Measurements from ENCODE around the gene EPC1. TPM values are rescaled to one million over a fixed set of nuclear protein-coding genes. Genes with fewer than 3 reads are reported as not detected.

EPC1 gene
- total and polyA plus RNA-seq, 3 experiments from 2014 or later: 40.9 to 45.3 (median 41.3) TPM

DNA sequence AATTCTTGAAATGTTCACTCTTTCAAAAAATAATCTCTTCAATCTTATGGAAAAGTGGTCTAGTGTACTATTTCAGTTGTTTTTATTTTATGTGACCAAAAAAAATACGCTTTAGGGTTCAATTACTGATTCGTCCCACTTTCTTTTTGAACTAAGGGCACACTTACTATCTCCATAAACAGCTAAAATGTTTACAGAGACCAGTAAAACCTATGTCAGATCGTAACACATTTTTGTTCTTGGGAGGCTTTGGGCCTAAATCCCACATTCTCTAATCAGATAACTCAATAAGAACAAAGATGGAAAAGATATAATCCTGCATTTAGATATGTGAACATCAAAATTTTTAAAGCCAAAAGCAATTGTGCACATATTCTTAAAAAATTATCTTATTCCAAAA is 29.8 kb upstream of the EPC1 start:
- peak overlapping the region; percentile 92 for H3K4me3 ChIP-seq (ENCODE audit: low read length)
- peaks cover 4% of the 10 kb centered on the region for H3K36me3 ChIP-seq (ENCODE audit: insufficient read depth, low read length)
- H3K27ac ChIP-seq (ENCODE audit: low read depth, low read length): peak overlapping the region; percentile 89
- POLR2A ChIA-PET: interaction anchor here (0.6 to 4.9 kb wide), 3 partner anchors 63 to 83 kb away, joined by 3 to 39 read pairs (median 3); partner anchors contain the start of gene CCDC7
- H3K36me3 Mint-ChIP-seq: peaks cover 0 to 14% (median 3%) of the 10 kb centered on the region in 3 donors
- H3K9me3 ChIP-seq (ENCODE audit: low read length): no peaks in the 10 kb centered on the region
- DNase-seq: no peak
- H3K4me1 ChIP-seq (ENCODE audit: insufficient read depth, low read length): peaks cover 36% of the 10 kb centered on the region
- no peaks in the 10 kb centered on the region for H3K27me3 Mint-ChIP-seq
- peak overlapping the region in 2 of 7 donors; percentile 87 to 88 for H3K4me3 Mint-ChIP-seq
- no peaks in the 10 kb centered on the region for H3K9me3 Mint-ChIP-seq
- CTCF ChIA-PET: interaction anchor here (1.2 to 3.4 kb wide), 8 partner anchors 8 to 69 kb away, joined by 3 to 10 read pairs (median 6); partner anchors contain the start of gene CCDC7
- no peaks in the 10 kb centered on the region for H3K27me3 ChIP-seq (ENCODE audit: insufficient read depth, low read length, poor library complexity, severe bottlenecking)
- peaks cover 36 to 43% (median 39%) of the 10 kb centered on the region in 3 donors for H3K4me1 Mint-ChIP-seq
- H3K27ac Mint-ChIP-seq: peak overlapping the region in 7 of 8 donors; percentile 15 to 89 (median 85)

DNA sequence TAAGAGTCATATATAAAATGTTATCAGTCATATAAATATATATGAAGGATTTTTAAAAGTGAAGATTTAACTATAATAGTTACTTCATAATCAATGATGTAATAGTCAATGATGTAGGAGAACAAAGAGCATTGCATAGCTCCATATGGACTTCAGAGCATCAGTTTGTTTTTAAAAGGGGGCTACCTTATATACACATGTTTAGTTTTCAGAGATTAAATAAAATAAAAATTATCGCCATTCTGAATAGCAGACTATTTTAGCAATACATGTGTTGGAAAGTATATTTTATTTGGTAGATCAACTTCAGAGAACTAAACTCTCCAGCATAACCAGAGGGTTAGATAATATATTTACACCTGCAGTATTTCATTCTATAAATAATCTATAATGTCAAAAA is 29.1 kb upstream of the EPC1 start:
- Histone ChIP-seq H3K9me3 (ENCODE audit: low read length) (no peaks in the 10 kb centered on the region), H3K4me1 (ENCODE audit: insufficient read depth, low read length) (peaks cover 36% of the 10 kb centered on the region), H3K27ac (ENCODE audit: low read depth, low read length) (no peak overlapping the region), H3K4me3 (ENCODE audit: low read length) (peak overlapping the region; percentile 92), H3K27me3 (ENCODE audit: insufficient read depth, low read length, poor library complexity, severe bottlenecking) (no peaks in the 10 kb centered on the region), H3K36me3 (ENCODE audit: insufficient read depth, low read length) (peaks cover 4% of the 10 kb centered on the region)
- ChIA-PET POLR2A (interaction anchor here (4.9 kb wide), 1 partner anchor 69 kb away, joined by 39 read pairs; the partner anchor contains the start of gene CCDC7), CTCF (interaction anchor here (1.3 to 2.8 kb wide), 4 partner anchors 12 to 70 kb away, joined by 3 to 10 read pairs (median 5); partner anchors contain the start of gene CCDC7)
- Mint-ChIP-seq H3K27me3 (no peaks in the 10 kb centered on the region), H3K27ac (peak overlapping the region in 3 of 8 donors; percentile 45 to 89 (median 85)), H3K4me3 (peak overlapping the region in 2 of 7 donors; percentile 87 to 88), H3K36me3 (peaks cover 0 to 17% (median 3%) of the 10 kb centered on the region in 3 donors), H3K4me1 (peaks cover 37 to 46% (median 45%) of the 10 kb centered on the region in 3 donors), H3K9me3 (no peaks in the 10 kb centered on the region)
- no peak for DNase-seq

DNA sequence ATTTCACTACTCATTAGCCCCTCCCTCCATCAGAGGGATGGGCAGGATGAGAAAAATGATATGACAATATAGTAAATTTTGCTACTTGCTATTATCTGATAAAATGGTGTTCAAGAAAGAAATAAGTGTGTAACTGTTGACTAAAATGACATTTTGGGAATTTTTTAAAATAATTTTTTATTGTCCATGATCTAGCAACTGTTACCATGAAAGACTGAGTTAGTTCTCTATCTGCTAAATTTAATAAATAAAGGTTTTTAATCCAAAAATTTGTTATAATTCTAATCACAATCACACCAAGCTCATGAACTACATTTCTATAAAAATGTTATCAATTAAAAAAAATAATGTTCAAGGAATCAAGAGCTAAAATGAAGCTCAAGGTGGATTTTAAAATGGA is 28.7 kb upstream of the EPC1 start:
- CTCF ChIA-PET: interaction anchor here (1.1 to 2.8 kb wide), 3 partner anchors 11 to 70 kb away, joined by 3 to 10 read pairs (median 5); partner anchors contain the start of gene CCDC7
- H3K4me3 ChIP-seq (ENCODE audit: low read length): peak overlapping the region; percentile 6
- H3K27ac ChIP-seq (ENCODE audit: low read depth, low read length): no peak overlapping the region
- H3K4me1 Mint-ChIP-seq: peaks cover 37 to 50% (median 49%) of the 10 kb centered on the region in 3 donors
- H3K36me3 ChIP-seq (ENCODE audit: insufficient read depth, low read length): peaks cover 4% of the 10 kb centered on the region
- peak overlapping the region in 4 of 8 donors; percentile 3 to 43 (median 16) for H3K27ac Mint-ChIP-seq
- POLR2A ChIA-PET: interaction anchor here (0.7 kb wide), 1 partner anchor 9 kb away, joined by 3 read pairs; no protein-coding TSS in a partner anchor
- no peaks in the 10 kb centered on the region for H3K27me3 Mint-ChIP-seq
- peaks cover 0 to 20% (median 3%) of the 10 kb centered on the region in 3 donors for H3K36me3 Mint-ChIP-seq
- H3K4me3 Mint-ChIP-seq: peak overlapping the region in 5 of 7 donors; percentile 28 to 73 (median 69)
- H3K9me3 Mint-ChIP-seq: no peaks in the 10 kb centered on the region
- peaks cover 36% of the 10 kb centered on the region for H3K4me1 ChIP-seq (ENCODE audit: insufficient read depth, low read length)
- DNase-seq: no peak
- no peaks in the 10 kb centered on the region for H3K27me3 ChIP-seq (ENCODE audit: insufficient read depth, low read length, poor library complexity, severe bottlenecking)
- H3K9me3 ChIP-seq (ENCODE audit: low read length): no peaks in the 10 kb centered on the region

DNA sequence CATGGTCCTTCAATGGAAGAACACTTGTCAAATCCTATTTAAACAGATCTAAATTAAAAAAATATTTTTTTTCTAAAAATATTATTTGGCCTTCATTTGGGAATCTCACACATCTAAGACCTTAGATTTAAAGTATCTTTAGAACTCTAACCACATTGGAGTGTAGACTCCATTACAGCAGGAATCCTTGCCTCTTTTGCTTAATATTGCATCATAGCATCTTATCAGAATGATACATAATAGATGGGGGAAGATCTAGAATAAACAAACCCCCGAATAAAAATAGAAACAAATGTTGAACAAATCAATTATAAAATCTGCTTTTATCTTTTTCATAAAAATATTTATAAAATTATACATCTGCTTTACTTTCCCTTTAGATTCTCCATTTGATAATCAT is 27.6 kb upstream of the EPC1 start:
- CTCF ChIA-PET: interaction anchor here (1.5 to 5.4 kb wide), 3 partner anchors 29 to 118 kb away, joined by 4 to 24 read pairs (median 13); no protein-coding TSS in a partner anchor
- DNase-seq: no peak
- peak overlapping the region in 3 of 8 donors; percentile 19 to 77 (median 53) for H3K27ac Mint-ChIP-seq
- H3K27me3 ChIP-seq (ENCODE audit: insufficient read depth, low read length, poor library complexity, severe bottlenecking): no peaks in the 10 kb centered on the region
- peak overlapping the region in 4 of 7 donors; percentile 60 to 73 (median 66) for H3K4me3 Mint-ChIP-seq
- H3K4me1 ChIP-seq (ENCODE audit: insufficient read depth, low read length): peaks cover 30% of the 10 kb centered on the region
- no peaks in the 10 kb centered on the region for H3K27me3 Mint-ChIP-seq
- peaks cover 37 to 59% (median 50%) of the 10 kb centered on the region in 3 donors for H3K4me1 Mint-ChIP-seq
- peaks cover 4% of the 10 kb centered on the region for H3K36me3 ChIP-seq (ENCODE audit: insufficient read depth, low read length)
- POLR2A ChIA-PET: interaction anchor here (0.6 kb wide), 1 partner anchor 150 kb away, joined by 3 read pairs; no protein-coding TSS in a partner anchor
- H3K4me3 ChIP-seq (ENCODE audit: low read length): no peak overlapping the region
- H3K27ac ChIP-seq (ENCODE audit: low read depth, low read length): no peak overlapping the region
- no peaks in the 10 kb centered on the region for H3K9me3 ChIP-seq (ENCODE audit: low read length)
- no peaks in the 10 kb centered on the region for H3K9me3 Mint-ChIP-seq
- peaks cover 0 to 26% (median 3%) of the 10 kb centered on the region in 3 donors for H3K36me3 Mint-ChIP-seq

DNA sequence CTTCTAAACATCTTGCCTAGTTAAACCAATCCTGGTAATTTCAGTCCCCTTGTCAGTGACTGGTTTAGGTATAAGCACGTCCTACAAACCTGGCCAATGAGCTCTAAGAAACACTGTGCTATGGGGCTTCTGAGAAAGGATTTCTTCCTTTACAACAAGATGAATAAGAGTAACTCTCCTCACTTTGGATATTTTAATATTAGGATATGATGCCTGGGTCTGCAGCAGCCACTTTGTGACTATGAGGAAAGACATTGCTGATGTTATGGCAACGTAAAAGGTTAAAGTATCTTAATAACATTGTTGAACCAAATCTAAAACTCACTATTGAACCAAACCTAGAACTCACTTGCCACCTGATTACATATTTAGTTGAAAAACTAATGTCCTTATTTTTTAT is 26.5 kb upstream of the EPC1 start:
- POLR2A ChIA-PET: interaction anchor here (0.6 to 1.0 kb wide), 2 partner anchors 8 to 26 kb away, joined by 3 read pairs; no protein-coding TSS in a partner anchor
- H3K4me3 Mint-ChIP-seq: peak overlapping the region in 1 of 7 donors; percentile 7
- no peak overlapping the region for H3K27ac ChIP-seq (ENCODE audit: low read depth, low read length)
- no peaks in the 10 kb centered on the region for H3K9me3 Mint-ChIP-seq
- H3K36me3 Mint-ChIP-seq: peaks cover 0 to 28% (median 3%) of the 10 kb centered on the region in 3 donors
- peaks cover 26% of the 10 kb centered on the region for H3K4me1 ChIP-seq (ENCODE audit: insufficient read depth, low read length)
- no peaks in the 10 kb centered on the region for H3K27me3 Mint-ChIP-seq
- no peaks in the 10 kb centered on the region for H3K27me3 ChIP-seq (ENCODE audit: insufficient read depth, low read length, poor library complexity, severe bottlenecking)
- no peak for DNase-seq
- peak overlapping the region in 5 of 8 donors; percentile 29 to 68 (median 54) for H3K27ac Mint-ChIP-seq
- no peaks in the 10 kb centered on the region for H3K9me3 ChIP-seq (ENCODE audit: low read length)
- CTCF ChIA-PET: interaction anchor here (0.7 to 5.4 kb wide), 6 partner anchors 13 to 116 kb away, joined by 3 to 24 read pairs (median 6); partner anchors contain the start of gene CCDC7
- H3K36me3 ChIP-seq (ENCODE audit: insufficient read depth, low read length): peaks cover 4% of the 10 kb centered on the region
- H3K4me1 Mint-ChIP-seq: peaks cover 38 to 68% (median 50%) of the 10 kb centered on the region in 3 donors
- H3K4me3 ChIP-seq (ENCODE audit: low read length): no peak overlapping the region

DNA sequence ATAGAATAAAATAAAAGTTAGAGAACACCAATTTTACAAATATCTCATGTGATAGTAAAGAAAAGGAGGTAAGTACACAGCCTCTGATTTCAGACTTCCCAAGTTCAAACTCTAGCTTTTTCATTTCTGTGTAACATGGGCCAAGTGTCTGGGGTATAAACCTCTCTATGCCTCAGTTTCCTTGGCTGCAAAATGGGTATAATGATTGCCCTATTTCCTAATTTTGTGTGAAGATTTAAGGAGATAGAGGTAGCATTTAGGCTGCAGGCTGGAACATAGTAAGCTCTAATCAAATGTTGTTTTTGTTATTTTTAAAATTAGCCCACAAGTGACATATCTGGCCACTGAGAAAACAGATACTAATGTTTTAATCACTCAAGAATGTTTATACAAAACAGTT is 26.1 kb upstream of the EPC1 start:
- CTCF ChIA-PET: interaction anchor here (0.7 to 5.4 kb wide), 6 partner anchors 13 to 116 kb away, joined by 3 to 24 read pairs (median 6); partner anchors contain the start of gene CCDC7
- no peaks in the 10 kb centered on the region for H3K27me3 Mint-ChIP-seq
- H3K4me1 ChIP-seq (ENCODE audit: insufficient read depth, low read length): peaks cover 29% of the 10 kb centered on the region
- H3K4me3 ChIP-seq (ENCODE audit: low read length): no peak overlapping the region
- H3K4me1 Mint-ChIP-seq: peaks cover 42 to 73% (median 54%) of the 10 kb centered on the region in 3 donors
- peak overlapping the region in 1 of 7 donors; percentile 13 for H3K4me3 Mint-ChIP-seq
- H3K36me3 Mint-ChIP-seq: peaks cover 0 to 28% (median 3%) of the 10 kb centered on the region in 3 donors
- DNase-seq: no peak
- peaks cover 4% of the 10 kb centered on the region for H3K36me3 ChIP-seq (ENCODE audit: insufficient read depth, low read length)
- no peaks in the 10 kb centered on the region for H3K9me3 ChIP-seq (ENCODE audit: low read length)
- POLR2A ChIA-PET: interaction anchor here (1.0 kb wide), 1 partner anchor 25 kb away, joined by 3 read pairs; no protein-coding TSS in a partner anchor
- peak overlapping the region in 4 of 8 donors; percentile 17 to 55 (median 37) for H3K27ac Mint-ChIP-seq
- no peaks in the 10 kb centered on the region for H3K9me3 Mint-ChIP-seq
- no peak overlapping the region for H3K27ac ChIP-seq (ENCODE audit: low read depth, low read length)
- H3K27me3 ChIP-seq (ENCODE audit: insufficient read depth, low read length, poor library complexity, severe bottlenecking): no peaks in the 10 kb centered on the region

DNA sequence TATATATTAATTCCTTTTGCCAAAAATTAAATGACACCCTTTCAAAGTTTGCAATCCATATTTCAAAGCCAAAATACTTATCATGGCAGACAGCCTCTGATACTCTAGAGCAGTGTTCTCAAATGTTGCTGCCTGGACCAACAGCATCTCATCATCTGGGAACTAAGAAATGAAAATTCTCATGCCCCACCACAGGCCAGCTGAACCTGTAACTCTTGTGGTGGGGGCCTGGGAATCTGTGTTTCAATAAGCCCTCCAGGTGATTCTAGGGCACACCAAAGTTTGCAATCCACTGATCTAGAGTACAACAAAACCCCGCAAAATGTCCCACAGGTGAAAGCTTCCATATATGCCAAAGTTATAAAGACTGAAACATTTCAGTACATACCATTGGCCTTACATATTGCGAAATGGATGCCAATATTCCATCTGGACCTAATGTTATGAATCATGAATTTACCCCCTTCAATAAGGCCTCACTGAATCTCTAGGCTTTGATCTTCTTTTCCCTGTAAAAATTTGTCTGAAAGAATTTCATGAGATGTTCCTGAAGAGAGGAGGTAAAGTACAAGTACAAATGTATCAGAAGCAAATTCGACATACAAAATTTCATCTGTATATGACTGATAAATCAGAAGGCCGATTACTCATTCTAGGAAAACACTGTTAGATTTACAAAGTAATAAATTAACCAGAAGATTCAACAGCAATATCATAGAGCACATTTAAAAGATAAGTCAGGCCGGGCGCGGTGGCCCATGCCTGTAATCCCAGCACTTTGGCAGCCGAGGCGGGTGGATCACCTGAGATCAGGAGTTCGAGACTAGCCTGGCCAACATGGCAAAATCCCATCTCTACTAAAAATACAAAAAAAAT is 25.3 kb upstream of the EPC1 start:
- Histone ChIP-seq H3K9me3 (ENCODE audit: low read length) (no peaks in the 10 kb centered on the region), H3K27ac (ENCODE audit: low read depth, low read length) (no peak overlapping the region), H3K4me1 (ENCODE audit: insufficient read depth, low read length) (peaks cover 36% of the 10 kb centered on the region), H3K4me3 (ENCODE audit: low read length) (no peak overlapping the region), H3K27me3 (ENCODE audit: insufficient read depth, low read length, poor library complexity, severe bottlenecking) (no peaks in the 10 kb centered on the region), H3K36me3 (ENCODE audit: insufficient read depth, low read length) (peaks cover 4% of the 10 kb centered on the region)
- peak overlapping the region in 4 of 7 donors; percentile 5 to 54 (median 11) for H3K4me3 Mint-ChIP-seq
- no peak for DNase-seq
- no peaks in the 10 kb centered on the region for H3K27me3 Mint-ChIP-seq
- peak overlapping the region; percentile 6 to 76 (median 38) for H3K27ac Mint-ChIP-seq
- peaks cover 47 to 79% (median 60%) of the 10 kb centered on the region in 3 donors for H3K4me1 Mint-ChIP-seq
- H3K9me3 Mint-ChIP-seq: no peaks in the 10 kb centered on the region
- H3K36me3 Mint-ChIP-seq: peaks cover 0 to 28% (median 3%) of the 10 kb centered on the region in 3 donors
- ChIA-PET POLR2A (no interaction called here), CTCF (interaction anchor here (1.1 to 5.4 kb wide), 6 partner anchors 12 to 115 kb away, joined by 4 to 24 read pairs (median 6); partner anchors contain the start of gene CCDC7)
